Endodermal cell (in vitro differentiated cells): ENCODE measurements around the gene FAM124B. TPM values are rescaled to one million over a fixed set of nuclear protein-coding genes. Genes with fewer than 3 reads are reported as not detected.

Experiments used
- DNase-seq: peaks from one replicate; pipeline ENCODE4 v3.0.0-alpha.2; 2017
- H3K27ac ChIP-seq: 2 replicates; pipeline ENCODE4 v1.5.1; 2013; ENCODE audit warnings: mild to moderate bottlenecking, low read depth, low read length, moderate library complexity
- H3K27me3 ChIP-seq: 2 replicates; pipeline ENCODE4 v1.6.1; 2013; ENCODE audit warnings: mild to moderate bottlenecking, low read length, moderate library complexity; ENCODE audit not compliant: insufficient read depth, control insufficient read depth, poor library complexity, severe bottlenecking
- H3K36me3 ChIP-seq: 2 replicates; pipeline ENCODE4 v1.7.0; 2013; ENCODE audit warnings: mild to moderate bottlenecking, low read length, moderate library complexity; ENCODE audit not compliant: control insufficient read depth, insufficient read depth
- H3K4me1 ChIP-seq: one replicate; pipeline ENCODE4 v1.7.0; 2013; ENCODE audit warnings: low read length; ENCODE audit not compliant: control insufficient read depth, insufficient read depth
- H3K4me3 ChIP-seq: 2 replicates; pipeline ENCODE4 v1.5.1; 2013; ENCODE audit warnings: mild to moderate bottlenecking, low read length, moderate library complexity
- H3K9ac ChIP-seq: 2 replicates; pipeline ENCODE4 v1.6.1; 2013; ENCODE audit warnings: mild to moderate bottlenecking, low read length, moderate library complexity; ENCODE audit not compliant: poor library complexity, severe bottlenecking; ENCODE audit errors: extremely low read depth
- H3K9me3 ChIP-seq: 2 replicates; pipeline ENCODE4 v1.6.1; 2013; ENCODE audit warnings: mild to moderate bottlenecking, low read length, moderate library complexity; ENCODE audit not compliant: control insufficient read depth
- H3K27ac Mint-ChIP-seq: 2 replicates; pipeline ENCODE4 v1.8.0; 2020; ENCODE audit warnings: mixed read lengths
- H3K27me3 Mint-ChIP-seq: 2 replicates; pipeline ENCODE4 v1.8.0; 2021; ENCODE audit warnings: mild to moderate bottlenecking, mixed read lengths; ENCODE audit not compliant: insufficient read depth
- H3K36me3 Mint-ChIP-seq: 2 replicates; pipeline ENCODE4 v1.8.0; 2020; ENCODE audit warnings: low read depth, mixed read lengths
- H3K4me1 Mint-ChIP-seq: 2 replicates; pipeline ENCODE4 v1.8.0; 2020; ENCODE audit warnings: mixed read lengths
- H3K4me3 Mint-ChIP-seq: 2 replicates; pipeline ENCODE4 v1.8.0; 2020; ENCODE audit warnings: mild to moderate bottlenecking, moderate library complexity, mixed read lengths
- H3K9me3 Mint-ChIP-seq: 2 replicates; pipeline ENCODE4 v1.8.0; 2020; ENCODE audit warnings: mild to moderate bottlenecking, mixed read lengths
- CTCF ChIP-seq: fragments of 200-600 bp; sonication (generic); conservative IDR thresholded peaks from 2 replicates; pipeline ENCODE4 v1.5.0; 2021; ENCODE audit warnings: antibody characterized with exemption, mild to moderate bottlenecking
- WGBS, 2 experiments: methylation state at CpG; one replicate each; pipeline versions ENCODE4 v1.1.5 to v1.1.7; 2013; ENCODE audit warnings: missing lambda C conversion rate in 2 of 2, mixed read lengths in 1 of 2; ENCODE audit not compliant: insufficient coverage in 1 of 2, insufficient read length in 1 of 2; 5-methylcytosine and 5-hydroxymethylcytosine counted together
- total RNA-seq, 2 donors: library from RNA; stranded (reverse); fragmentation: NEBNext Ultra II Directional in 1 of 2; extraction: Animal tissue kit (Norgen Biotek cat#: 25700) in 1 of 2; gene quantifications; 2 replicates in 1 of 2; 3 replicates in 1 of 2; pipeline ENCODE4 v1.2.1, GENCODE V29; 2021

FAM124B gene
- total RNA-seq, 2 donors from 2014 or later = 0.58 to 1.2 TPM

GRCh38 chr2:224350703-224351102, 51.2 kb downstream of the FAM124B start:
- no peaks in the 10 kb centered on the region for H3K4me1 Mint-ChIP-seq
- peaks cover 8% of the 10 kb centered on the region for H3K9me3 Mint-ChIP-seq
- Histone ChIP-seq H3K4me1 (no peaks in the 10 kb centered on the region), H3K36me3 (no peaks in the 10 kb centered on the region), H3K27ac (no peak overlapping the region), H3K9me3 (peaks cover 11% of the 10 kb centered on the region), H3K27me3 (no peaks in the 10 kb centered on the region), H3K4me3 (no peak overlapping the region), H3K9ac (no peak overlapping the region)
- peaks cover 5% of the 10 kb centered on the region for H3K36me3 Mint-ChIP-seq
- H3K27ac Mint-ChIP-seq = no peak overlapping the region
- no peaks in the 10 kb centered on the region for H3K27me3 Mint-ChIP-seq
- WGBS, 2 experiments = no CpG with 5 or more reads among the region's 1 CpG
- H3K4me3 Mint-ChIP-seq = no peak overlapping the region
- no peak for TF ChIP-seq CTCF
- no peak for DNase-seq

DNA sequence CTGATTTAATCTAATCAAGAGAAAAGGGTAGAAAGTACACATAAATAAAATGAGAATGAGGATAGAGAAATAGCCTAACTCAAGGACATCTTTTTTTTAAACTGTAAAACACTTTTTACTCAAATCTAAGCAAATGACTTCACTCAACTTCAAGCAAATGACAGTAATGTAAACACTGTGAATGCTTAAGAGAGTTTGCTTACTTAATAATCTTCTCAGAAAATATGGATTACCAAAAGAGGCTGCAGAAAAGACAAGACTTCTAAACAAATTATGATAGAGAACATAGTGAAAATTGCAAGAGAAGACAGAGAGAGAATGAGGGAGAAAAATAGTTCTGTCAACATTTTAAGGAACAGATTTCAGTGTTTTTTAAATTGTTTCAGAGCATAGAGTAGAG, 52.5 kb downstream of the FAM124B start:
- Histone ChIP-seq H3K4me3 (no peak overlapping the region), H3K4me1 (no peaks in the 10 kb centered on the region), H3K9me3 (peaks cover 23% of the 10 kb centered on the region), H3K36me3 (no peaks in the 10 kb centered on the region), H3K27me3 (no peaks in the 10 kb centered on the region), H3K9ac (no peak overlapping the region), H3K27ac (no peak overlapping the region)
- peaks cover 6% of the 10 kb centered on the region for H3K36me3 Mint-ChIP-seq
- TF ChIP-seq CTCF = no peak
- H3K9me3 Mint-ChIP-seq = peaks cover 20% of the 10 kb centered on the region
- no peak overlapping the region for H3K4me3 Mint-ChIP-seq
- H3K27ac Mint-ChIP-seq = no peak overlapping the region
- no peaks in the 10 kb centered on the region for H3K4me1 Mint-ChIP-seq
- no peaks in the 10 kb centered on the region for H3K27me3 Mint-ChIP-seq
- no peak for DNase-seq

GRCh38 chr2:224347176-224348051, 54.5 kb downstream of the FAM124B start:
- peaks cover 6% of the 10 kb centered on the region for H3K36me3 Mint-ChIP-seq
- Histone ChIP-seq H3K4me3 (no peak overlapping the region), H3K9ac (no peak overlapping the region), H3K9me3 (peaks cover 23% of the 10 kb centered on the region), H3K27ac (no peak overlapping the region), H3K27me3 (no peaks in the 10 kb centered on the region), H3K4me1 (peaks cover 4% of the 10 kb centered on the region), H3K36me3 (no peaks in the 10 kb centered on the region)
- WGBS, 2 experiments = 92 to 97% methylated on average over 3 to 4 of the region's 4 CpGs
- H3K4me1 Mint-ChIP-seq = peaks cover 15% of the 10 kb centered on the region
- no peak overlapping the region for H3K27ac Mint-ChIP-seq
- H3K9me3 Mint-ChIP-seq = peaks cover 21% of the 10 kb centered on the region
- no peaks in the 10 kb centered on the region for H3K27me3 Mint-ChIP-seq
- no peak for TF ChIP-seq CTCF
- H3K4me3 Mint-ChIP-seq = no peak overlapping the region
- no peak for DNase-seq
